ENCODE results near the gene AMFR. TPM values are rescaled to one million over a fixed set of nuclear protein-coding genes. Genes with fewer than 3 reads are reported as not detected.

The AMFR gene
- total and polyA plus RNA-seq, 2 of the 13 experiments (the other 11 are each of a cell fraction or from before 2014, with no cell fraction given), result 52.9 to 108 TPM

GRCh38 chr16:56451753-56452689 lies 26.7 kb upstream of the AMFR start (continued):
- TF ChIP-seq ATRX (CRISPR knock-in tag; IDR thresholded peaks at IDR 0.05; ENCODE audit: borderline replicate concordance) (no peak), U2AF1 (optimal IDR thresholded peaks at IDR 0.05; ENCODE audit: low read depth, low read length) (peak; percentile 0), TFDP1 (CRISPR knock-in tag; IDR thresholded peaks at IDR 0.05; ENCODE audit: borderline replicate concordance) (no peak), PRMT3 (CRISPR knock-in tag; IDR thresholded peaks at IDR 0.05; ENCODE audit: borderline replicate concordance, low read depth) (no peak), HOXA7 (CRISPR knock-in tag; IDR thresholded peaks at IDR 0.05) (no peak), ZSCAN20 (CRISPR knock-in tag; IDR thresholded peaks at IDR 0.05; ENCODE audit: borderline replicate concordance) (no peak), RXRA (CRISPR knock-in tag; IDR thresholded peaks at IDR 0.05) (no peak), WIZ (CRISPR knock-in tag; IDR thresholded peaks at IDR 0.05) (no peak), SIN3A (IDR thresholded peaks at IDR 0.05; ENCODE audit: borderline replicate concordance, low read depth, low read length) (peak; percentile 75; the same call in 1 of the 2 replicates), NFKBIZ (CRISPR knock-in tag; IDR thresholded peaks at IDR 0.05) (peak; percentile 37; the same call in 1 of the 2 replicates), HNRNPH1 (optimal IDR thresholded peaks at IDR 0.05; ENCODE audit: low read depth, low read length) (no peak), HIVEP1 (CRISPR knock-in tag; IDR thresholded peaks at IDR 0.05) (no peak; the same call in 1 of the 2 replicates), MED8 (CRISPR knock-in tag; IDR thresholded peaks at IDR 0.05; ENCODE audit: insufficient replicate concordance) (no peak), HBP1 (CRISPR knock-in tag; IDR thresholded peaks at IDR 0.05; ENCODE audit: low read depth) (no peak; the same call in 1 of the 2 replicates), NFYC (CRISPR knock-in tag; IDR thresholded peaks at IDR 0.05) (no peak), CHCHD3 (CRISPR knock-in tag; IDR thresholded peaks at IDR 0.05) (no peak), CC2D1A (CRISPR knock-in tag; IDR thresholded peaks at IDR 0.05) (no peak), FUBP1 (CRISPR knock-in tag; IDR thresholded peaks at IDR 0.05; ENCODE audit: borderline replicate concordance) (peak; percentile 41; the same call in 1 of the 2 replicates), CBX5 (CRISPR knock-in tag; IDR thresholded peaks at IDR 0.05; ENCODE audit: borderline replicate concordance) (no peak), ZNF30 (CRISPR knock-in tag; IDR thresholded peaks at IDR 0.05) (no peak), ZNF513 (CRISPR knock-in tag; conservative IDR thresholded peaks at IDR 0.05) (no peak)
